Measurements from ENCODE around the gene INSR.
A peak's percentile ranks its signal among the peaks of the same experiment; 100 is the strongest.

Gene INSR

GRCh38 chr19:7106711-7107657, 187.2 kb downstream of the INSR start:
- WGBS, result 84% methylated on average over 10 of the region's 10 CpGs
- no peak overlapping the region for H3K9ac ChIP-seq (ENCODE audit: low read depth, low read length)
- H3K27me3 ChIP-seq (ENCODE audit: insufficient read depth, low read length), result 0 out of 2 replicates have a peak, but pooled peaks cover 3% of the 10 kb centered on the region
- H3K27ac ChIP-seq (ENCODE audit: low read depth, low read length), result no peak overlapping the region
- H3K9me3 ChIP-seq (ENCODE audit: insufficient read depth, low read depth, low read length), result no peaks in the 10 kb centered on the region
- H3K36me3 ChIP-seq (ENCODE audit: insufficient read depth, low read length), result no peaks in the 10 kb centered on the region
- no peak overlapping the region for H3K4me3 ChIP-seq (ENCODE audit: low read length)
- H3K4me1 ChIP-seq (ENCODE audit: insufficient read depth, low read length), result no peaks in the 10 kb centered on the region

GRCh38 chr19:7104747-7105447, 189.3 kb downstream of the INSR start:
- H3K4me1 ChIP-seq (ENCODE audit: insufficient read depth, low read length), result no peaks in the 10 kb centered on the region
- H3K27me3 ChIP-seq (ENCODE audit: insufficient read depth, low read length), result 0 out of 2 replicates have a peak, but pooled peaks cover 3% of the 10 kb centered on the region
- H3K27ac ChIP-seq (ENCODE audit: low read depth, low read length), result no peak overlapping the region
- no peak overlapping the region for H3K4me3 ChIP-seq (ENCODE audit: low read length)
- H3K9me3 ChIP-seq (ENCODE audit: insufficient read depth, low read depth, low read length), result no peaks in the 10 kb centered on the region
- H3K9ac ChIP-seq (ENCODE audit: low read depth, low read length), result no peak overlapping the region
- H3K36me3 ChIP-seq (ENCODE audit: insufficient read depth, low read length), result no peaks in the 10 kb centered on the region

- H3K4me3 ChIP-seq (ENCODE audit: low read length), result no peak overlapping the region
- no peak overlapping the region for H3K9ac ChIP-seq (ENCODE audit: low read depth, low read length)
- WGBS, result 87% methylated on average over 18 of the region's 19 CpGs
- H3K4me1 ChIP-seq (ENCODE audit: insufficient read depth, low read length), result no peaks in the 10 kb centered on the region
- 0 out of 2 replicates have a peak, but pooled peaks cover 3% of the 10 kb centered on the region for H3K27me3 ChIP-seq (ENCODE audit: insufficient read depth, low read length)
- H3K9me3 ChIP-seq (ENCODE audit: insufficient read depth, low read depth, low read length), result no peaks in the 10 kb centered on the region
- no peak overlapping the region for H3K27ac ChIP-seq (ENCODE audit: low read depth, low read length)
- no peaks in the 10 kb centered on the region for H3K36me3 ChIP-seq (ENCODE audit: insufficient read depth, low read length)
Measured at GRCh38 chr19:7101498-7102253, 192.5 kb downstream of the INSR start.

- 5% methylated on average over 7 of the region's 9 CpGs for WGBS
- no peaks in the 10 kb centered on the region for H3K36me3 ChIP-seq (ENCODE audit: insufficient read depth, low read length)
- 0 out of 2 replicates have a peak, but pooled peaks cover 3% of the 10 kb centered on the region for H3K27me3 ChIP-seq (ENCODE audit: insufficient read depth, low read length)
- peak overlapping the region; percentile 65 for H3K4me3 ChIP-seq (ENCODE audit: low read length)
- H3K9ac ChIP-seq (ENCODE audit: low read depth, low read length), result peak overlapping the region; percentile 82
- peaks cover 19% of the 10 kb centered on the region for H3K9me3 ChIP-seq (ENCODE audit: insufficient read depth, low read depth, low read length)
- H3K4me1 ChIP-seq (ENCODE audit: insufficient read depth, low read length), result no peaks in the 10 kb centered on the region
- H3K27ac ChIP-seq (ENCODE audit: low read depth, low read length), result no peak overlapping the region; the same call in 1 of the 2 replicates
Measured at GRCh38 chr19:7099597-7099921, 194.7 kb downstream of the INSR start.

GRCh38 chr19:7098701-7099596, 195.3 kb downstream of the INSR start:
- Histone ChIP-seq H3K27me3 (ENCODE audit: insufficient read depth, low read length) (no peaks in the 10 kb centered on the region), H3K4me1 (ENCODE audit: insufficient read depth, low read length) (no peaks in the 10 kb centered on the region), H3K9ac (ENCODE audit: low read depth, low read length) (peak overlapping the region; percentile 82), H3K27ac (ENCODE audit: low read depth, low read length) (peak overlapping the region; percentile 85), H3K36me3 (ENCODE audit: insufficient read depth, low read length) (no peaks in the 10 kb centered on the region), H3K4me3 (ENCODE audit: low read length) (peak overlapping the region; percentile 65), H3K9me3 (ENCODE audit: insufficient read depth, low read depth, low read length) (peaks cover 19% of the 10 kb centered on the region)
- WGBS, result under 1% methylated on average over 78 of the region's 78 CpGs

- Histone ChIP-seq H3K9me3 (ENCODE audit: insufficient read depth, low read depth, low read length) (peaks cover 23% of the 10 kb centered on the region), H3K9ac (ENCODE audit: low read depth, low read length) (peak overlapping the region; percentile 82), H3K4me3 (ENCODE audit: low read length) (peak overlapping the region; percentile 65), H3K27me3 (ENCODE audit: insufficient read depth, low read length) (no peaks in the 10 kb centered on the region), H3K36me3 (ENCODE audit: insufficient read depth, low read length) (no peaks in the 10 kb centered on the region), H3K4me1 (ENCODE audit: insufficient read depth, low read length) (no peaks in the 10 kb centered on the region), H3K27ac (ENCODE audit: low read depth, low read length) (no peak overlapping the region)
- 92% methylated on average over 3 of the region's 3 CpGs for WGBS
Measured at GRCh38 chr19:7098096-7098495, 196.1 kb downstream of the INSR start.

GRCh38 chr19:7088999-7089398, 205.2 kb downstream of the INSR start:
- no peaks in the 10 kb centered on the region for H3K4me1 ChIP-seq (ENCODE audit: insufficient read depth, low read length)
- H3K36me3 ChIP-seq (ENCODE audit: insufficient read depth, low read length), result peaks cover 49% of the 10 kb centered on the region
- no peak overlapping the region for H3K9ac ChIP-seq (ENCODE audit: low read depth, low read length)
- WGBS, result 95% methylated on average over 6 of the region's 6 CpGs
- no peak overlapping the region for H3K4me3 ChIP-seq (ENCODE audit: low read length)
- no peaks in the 10 kb centered on the region for H3K27me3 ChIP-seq (ENCODE audit: insufficient read depth, low read length)
- H3K9me3 ChIP-seq (ENCODE audit: insufficient read depth, low read depth, low read length), result peaks cover 67% of the 10 kb centered on the region
- no peak overlapping the region for H3K27ac ChIP-seq (ENCODE audit: low read depth, low read length)

- H3K27ac ChIP-seq (ENCODE audit: low read depth, low read length), result no peak overlapping the region
- H3K9me3 ChIP-seq (ENCODE audit: insufficient read depth, low read depth, low read length), result peaks cover 95% of the 10 kb centered on the region
- no peaks in the 10 kb centered on the region for H3K27me3 ChIP-seq (ENCODE audit: insufficient read depth, low read length)
- H3K4me1 ChIP-seq (ENCODE audit: insufficient read depth, low read length), result no peaks in the 10 kb centered on the region
- H3K4me3 ChIP-seq (ENCODE audit: low read length), result peak overlapping the region; percentile 14
- H3K9ac ChIP-seq (ENCODE audit: low read depth, low read length), result no peak overlapping the region
- H3K36me3 ChIP-seq (ENCODE audit: insufficient read depth, low read length), result peaks cover 87% of the 10 kb centered on the region
- 98% methylated on average over 14 of the region's 15 CpGs for WGBS
Measured at GRCh38 chr19:7083076-7083956, 210.9 kb downstream of the INSR start.

GRCh38 chr19:7078008-7078407, 216.2 kb downstream of the INSR start:
- H3K36me3 ChIP-seq (ENCODE audit: insufficient read depth, low read length), result peaks cover 91% of the 10 kb centered on the region
- no peaks in the 10 kb centered on the region for H3K4me1 ChIP-seq (ENCODE audit: insufficient read depth, low read length)
- 100% methylated on average over 1 of the region's 2 CpGs for WGBS
- H3K4me3 ChIP-seq (ENCODE audit: low read length), result no peak overlapping the region; the same call in 1 of the 2 replicates
- no peak overlapping the region for H3K27ac ChIP-seq (ENCODE audit: low read depth, low read length)
- H3K9me3 ChIP-seq (ENCODE audit: insufficient read depth, low read depth, low read length), result peaks cover 66% of the 10 kb centered on the region
- H3K27me3 ChIP-seq (ENCODE audit: insufficient read depth, low read length), result no peaks in the 10 kb centered on the region
- no peak overlapping the region for H3K9ac ChIP-seq (ENCODE audit: low read depth, low read length)

Data from HUES64 (cell line).